GM12874 (cell line): ENCODE results near the gene BTD.

Experiments
- TF ChIP-seq, protein P1 (sequence below): IDR thresholded peaks from 2 replicates; pipeline ENCODE4 v1.5.1; 2011; ENCODE audit warnings: low read depth, mild to moderate bottlenecking, control low read depth, low read length, moderate library complexity; ENCODE audit not compliant: insufficient read depth

The BTD gene

DNA sequence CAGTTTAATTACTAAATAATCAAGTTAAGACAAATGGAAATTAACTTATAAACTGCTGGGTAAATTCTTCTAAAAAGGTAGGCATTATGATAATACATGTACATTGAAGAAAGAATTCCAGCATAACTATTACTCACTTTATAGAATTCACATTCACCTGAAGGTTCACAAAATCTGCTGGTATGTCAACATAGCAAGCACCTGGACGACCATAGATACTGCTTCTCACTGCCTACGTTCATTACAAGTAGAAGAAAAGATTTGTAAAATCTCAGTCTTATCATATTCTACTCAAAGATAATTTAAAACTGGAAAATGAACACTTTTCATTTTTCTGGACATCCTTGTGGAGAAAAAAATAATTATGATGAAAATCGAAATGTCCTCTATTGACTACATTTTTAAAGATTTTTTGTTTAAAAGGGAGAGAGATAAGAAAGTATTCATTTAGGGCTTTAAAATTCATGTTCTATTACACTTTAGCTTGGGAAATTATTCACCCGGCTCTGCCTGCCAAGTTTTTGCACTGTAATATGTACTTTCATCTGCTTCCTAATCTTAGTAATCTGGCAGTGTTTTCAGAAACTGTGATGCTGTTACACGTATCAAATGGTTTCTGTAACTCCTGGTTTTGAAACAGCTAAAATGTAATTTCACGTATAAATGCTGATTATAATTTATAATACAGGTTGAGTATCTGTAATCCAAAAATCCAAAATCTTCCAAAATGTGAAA is 16.3 kb upstream of the BTD start:
- TF ChIP-seq, protein P1, sequence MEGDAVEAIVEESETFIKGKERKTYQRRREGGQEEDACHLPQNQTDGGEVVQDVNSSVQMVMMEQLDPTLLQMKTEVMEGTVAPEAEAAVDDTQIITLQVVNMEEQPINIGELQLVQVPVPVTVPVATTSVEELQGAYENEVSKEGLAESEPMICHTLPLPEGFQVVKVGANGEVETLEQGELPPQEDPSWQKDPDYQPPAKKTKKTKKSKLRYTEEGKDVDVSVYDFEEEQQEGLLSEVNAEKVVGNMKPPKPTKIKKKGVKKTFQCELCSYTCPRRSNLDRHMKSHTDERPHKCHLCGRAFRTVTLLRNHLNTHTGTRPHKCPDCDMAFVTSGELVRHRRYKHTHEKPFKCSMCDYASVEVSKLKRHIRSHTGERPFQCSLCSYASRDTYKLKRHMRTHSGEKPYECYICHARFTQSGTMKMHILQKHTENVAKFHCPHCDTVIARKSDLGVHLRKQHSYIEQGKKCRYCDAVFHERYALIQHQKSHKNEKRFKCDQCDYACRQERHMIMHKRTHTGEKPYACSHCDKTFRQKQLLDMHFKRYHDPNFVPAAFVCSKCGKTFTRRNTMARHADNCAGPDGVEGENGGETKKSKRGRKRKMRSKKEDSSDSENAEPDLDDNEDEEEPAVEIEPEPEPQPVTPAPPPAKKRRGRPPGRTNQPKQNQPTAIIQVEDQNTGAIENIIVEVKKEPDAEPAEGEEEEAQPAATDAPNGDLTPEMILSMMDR: no peak

DNA sequence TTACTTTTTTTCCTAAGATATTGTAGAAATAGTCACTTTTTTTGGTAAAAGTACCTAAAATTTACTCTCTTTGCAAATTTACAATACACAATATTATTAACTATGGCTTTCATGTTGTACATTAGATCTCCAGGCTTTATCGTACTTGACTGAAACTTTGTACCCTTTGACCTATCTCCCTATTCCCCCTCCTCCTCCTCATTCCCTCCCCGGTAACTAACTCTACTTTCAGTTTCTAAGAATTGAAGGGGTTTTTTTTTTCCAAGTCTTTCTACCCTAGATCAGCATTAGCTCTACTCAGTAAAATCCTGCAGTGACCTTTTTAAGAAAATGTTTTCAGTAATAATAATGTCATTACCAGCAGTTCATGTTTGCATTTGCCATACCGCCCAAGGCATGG is 10.3 kb upstream of the BTD start:
- TF ChIP-seq, protein P1: no peak

DNA sequence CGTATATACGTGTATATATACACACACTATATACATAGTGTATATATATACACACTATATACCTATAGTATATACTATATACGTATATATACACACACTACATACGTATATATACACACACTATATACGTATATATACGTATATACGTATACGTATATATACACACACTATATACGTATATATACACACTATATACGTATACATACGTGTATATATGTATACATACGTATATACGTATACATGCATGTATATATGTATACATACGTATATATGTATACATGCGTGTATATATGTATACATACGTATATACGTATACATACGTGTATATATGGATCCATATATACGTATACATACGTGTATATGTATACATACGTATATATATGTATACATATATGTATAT is 9.6 kb upstream of the BTD start:
- TF ChIP-seq, protein P1: no peak

DNA sequence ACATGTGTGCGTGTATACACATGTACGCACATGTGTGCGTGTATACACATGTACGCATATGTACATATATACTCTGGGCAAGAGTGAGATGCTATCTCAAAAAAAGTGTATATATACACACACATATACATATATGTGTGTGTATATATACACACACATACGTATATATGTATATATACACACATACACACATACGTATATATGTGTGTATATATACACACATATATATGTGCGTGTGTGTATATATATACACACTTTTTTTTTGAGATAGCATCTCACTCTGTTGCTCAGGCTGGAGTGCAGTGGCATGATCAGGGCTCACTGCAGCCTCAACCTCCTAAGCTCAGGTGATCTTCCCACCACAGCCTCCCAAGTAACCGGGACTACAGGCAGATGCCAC is 8.6 kb upstream of the BTD start:
- TF ChIP-seq, protein P1: no peak

DNA sequence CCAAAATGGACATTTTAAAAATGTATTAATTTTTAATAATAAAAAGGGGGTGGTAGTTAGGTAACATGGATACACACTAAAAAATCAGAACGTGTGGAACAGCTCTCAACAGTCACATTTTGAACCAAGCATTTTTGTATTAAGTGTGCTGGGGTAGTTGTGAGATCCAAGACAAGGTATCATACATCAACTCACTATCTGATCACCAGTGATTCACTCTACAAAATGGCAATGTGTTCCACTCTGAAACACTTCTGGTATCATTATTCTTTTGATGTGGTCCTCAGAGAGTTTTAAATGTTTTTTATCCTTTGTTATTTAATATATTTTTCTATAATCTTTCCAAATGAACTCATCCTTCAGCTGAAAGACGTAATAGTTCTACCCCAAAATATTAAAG is 5.6 kb upstream of the BTD start:
- TF ChIP-seq, protein P1: no peak

DNA sequence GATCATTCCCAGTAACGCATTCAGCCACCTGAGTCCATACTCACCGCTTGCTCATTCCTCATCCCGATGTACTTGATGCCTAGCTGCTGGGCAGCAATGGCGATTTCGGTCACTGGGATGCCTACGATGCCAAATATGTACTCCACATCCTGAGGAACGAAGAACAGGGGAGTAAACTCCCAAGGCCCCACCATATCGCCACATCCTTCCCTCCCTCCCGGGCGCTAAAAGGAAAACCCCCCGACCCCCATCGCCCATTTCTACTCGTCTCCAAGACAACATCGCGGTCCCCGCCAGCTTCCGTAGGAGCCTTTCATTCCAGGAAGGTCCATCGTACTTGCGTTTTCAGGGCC is 523 bp upstream of the BTD start:
- TF ChIP-seq, protein P1: no peak

DNA sequence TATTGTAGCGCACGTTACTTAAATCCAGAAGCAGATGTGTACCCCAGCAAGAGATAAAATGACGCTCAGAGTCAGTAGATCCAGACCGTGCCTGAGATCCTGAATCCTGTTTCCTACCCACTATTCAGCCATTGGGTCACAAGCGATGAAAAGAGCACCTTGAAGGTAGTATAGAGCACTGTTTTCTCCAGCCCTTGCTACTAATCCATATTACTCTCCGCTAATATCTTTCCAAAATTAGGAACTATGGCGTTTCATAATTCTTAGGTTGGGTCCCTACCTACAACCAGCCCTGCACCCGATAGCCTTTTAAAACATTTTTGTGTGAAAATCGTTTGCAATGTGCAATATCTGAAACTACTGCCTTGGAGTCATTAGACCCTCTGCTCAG is 596 bp downstream of the BTD start:
- TF ChIP-seq, protein P1: no peak

DNA sequence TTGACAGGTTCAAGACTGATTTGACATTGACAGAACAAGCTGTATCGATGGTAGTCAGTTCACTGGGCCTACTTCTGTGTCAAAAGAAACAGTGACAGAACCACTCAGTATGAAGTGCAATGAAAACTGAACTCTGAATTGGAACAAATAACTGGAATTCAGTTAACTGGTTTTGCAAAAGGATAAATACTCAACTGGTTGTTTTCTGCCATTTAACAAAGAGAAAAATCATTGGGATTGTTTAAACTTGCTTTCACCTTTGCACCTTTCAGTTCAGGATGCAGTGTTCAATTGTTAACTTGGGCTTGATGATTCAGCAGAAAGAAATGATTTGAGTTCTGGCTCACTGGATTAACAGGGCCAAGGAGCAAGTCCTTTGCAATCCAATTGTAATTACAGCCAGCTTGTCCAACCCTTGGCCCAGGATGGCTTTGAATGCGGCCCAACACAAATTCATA is 4.9 kb downstream of the BTD start:
- TF ChIP-seq, protein P1: no peak
